ENCODE data around the gene ATF7.

ATF7 gene

DNA sequence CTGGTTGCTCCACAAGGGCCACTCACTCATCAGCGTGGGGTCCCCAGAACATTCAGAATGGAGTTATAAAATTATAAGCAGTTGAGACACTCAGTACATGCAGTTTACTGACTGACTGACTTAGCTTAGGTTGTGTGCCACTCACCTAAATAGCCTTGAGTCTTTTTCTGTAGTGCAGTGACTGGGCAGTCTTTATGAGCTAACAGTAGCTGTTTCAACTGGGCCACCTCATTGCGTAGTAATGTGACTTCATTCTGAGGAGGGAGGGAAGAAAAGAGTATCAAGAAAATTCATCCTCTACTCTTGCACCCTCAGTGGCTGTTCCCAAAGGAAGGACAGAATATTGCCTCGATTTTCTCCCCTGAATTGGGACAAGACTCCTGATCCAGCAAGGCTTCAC is 103.1 kb downstream of the ATF7 start:
- DNase-seq, result no peak

DNA sequence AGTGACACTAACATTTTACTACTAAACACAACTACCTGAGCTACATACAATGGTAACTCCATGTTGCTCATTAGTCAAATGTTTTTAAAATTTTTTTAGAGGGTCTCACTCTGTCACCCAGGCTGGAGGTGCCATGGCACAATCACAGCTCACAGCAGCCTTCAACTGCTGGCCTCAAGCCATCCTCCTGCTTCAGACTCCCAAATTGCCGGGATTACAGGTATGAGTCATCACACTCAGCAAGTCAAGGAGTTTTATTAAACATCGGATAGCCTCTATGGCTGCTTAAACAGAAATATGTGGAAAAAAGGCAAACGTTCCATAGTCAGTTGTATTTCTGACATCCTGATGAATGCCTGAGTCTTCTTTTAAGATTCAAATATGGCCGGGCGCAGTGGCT is 107.8 kb downstream of the ATF7 start:
- DNase-seq, result peak; percentile 9

DNA sequence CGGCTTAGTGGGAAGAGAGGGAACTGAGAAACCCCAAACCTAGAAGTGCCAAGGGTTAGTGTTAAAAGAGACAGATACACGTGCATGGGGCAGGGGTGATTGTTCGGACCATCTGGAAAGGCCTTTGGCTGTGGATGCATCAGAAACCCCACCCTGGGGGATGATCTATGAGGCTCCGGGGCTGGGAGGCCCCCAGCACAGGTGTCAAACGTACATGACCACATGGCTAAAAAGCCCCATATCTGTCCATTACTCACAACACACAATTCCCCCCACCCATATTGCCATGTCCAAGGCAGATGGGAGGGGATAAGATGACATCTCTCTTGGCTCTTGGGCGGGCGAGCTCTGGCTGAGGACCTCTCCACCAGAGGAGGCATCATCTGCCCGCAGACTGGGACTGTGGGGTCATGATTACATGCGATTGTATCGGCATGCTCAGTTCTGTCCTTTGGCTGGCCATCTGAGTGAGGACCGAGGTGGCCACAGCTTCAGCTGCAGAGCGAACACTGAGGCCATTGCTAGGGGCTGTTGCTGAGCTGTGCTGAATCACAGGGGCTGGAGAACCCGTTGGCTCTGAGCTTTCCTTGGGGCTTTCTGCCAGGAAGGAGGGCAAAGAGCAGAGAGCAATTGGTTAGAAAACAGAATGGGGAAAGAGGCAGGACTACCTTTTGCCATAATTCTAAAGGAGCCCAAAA is 109.3 kb downstream of the ATF7 start:
- no peak for DNase-seq

DNA sequence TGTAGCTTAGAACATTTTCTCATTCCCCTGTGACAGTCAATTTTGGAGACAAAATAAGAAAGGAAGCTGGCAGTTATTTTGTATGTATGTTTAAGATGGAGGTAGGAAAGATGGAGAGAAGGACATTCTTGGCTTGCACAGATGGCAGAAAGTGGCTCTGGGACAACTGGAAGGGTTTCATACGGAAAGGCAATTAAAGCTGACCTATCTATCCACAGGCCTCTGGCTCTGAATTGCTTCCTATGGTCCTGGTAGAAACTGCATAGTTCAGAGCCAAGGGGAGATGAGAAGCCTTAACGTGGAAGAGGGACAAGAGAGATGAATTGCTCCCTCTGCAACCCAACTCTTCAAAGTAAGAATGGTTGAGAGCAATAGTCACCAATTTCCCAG is 110.9 kb downstream of the ATF7 start:
- DNase-seq, result no peak

DNA sequence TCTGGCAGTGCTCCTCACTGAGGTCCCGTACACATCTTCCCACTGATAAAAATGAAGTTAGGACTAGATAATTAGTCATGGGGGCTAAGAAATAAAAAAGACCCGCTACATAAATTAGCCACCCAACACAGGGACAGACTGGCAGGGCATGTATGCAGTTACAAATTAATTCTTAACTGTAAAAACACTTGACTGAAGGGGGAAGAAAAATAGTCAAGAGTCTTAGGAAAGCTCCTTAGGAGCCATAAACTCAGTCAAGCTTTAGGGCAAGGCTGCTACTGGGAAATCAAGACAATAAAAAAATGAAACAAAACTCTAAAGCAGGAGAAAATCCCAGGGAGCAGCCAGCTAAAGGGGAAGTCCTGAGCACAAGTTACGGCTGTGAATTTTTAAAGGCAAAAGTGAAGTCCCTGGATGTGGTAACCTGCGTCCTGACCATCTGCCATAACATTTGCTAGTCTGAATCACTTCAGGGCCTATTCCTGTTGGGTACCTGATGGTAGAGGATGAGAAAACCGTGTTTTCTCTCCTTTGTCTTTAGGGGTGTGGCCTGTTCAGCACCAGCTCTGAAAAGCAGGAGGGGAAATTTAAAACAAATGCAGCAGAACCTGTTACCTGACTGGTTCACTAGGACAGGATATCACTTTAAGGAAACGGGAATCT is 111.4 kb downstream of the ATF7 start:
- no peak for DNase-seq

DNA sequence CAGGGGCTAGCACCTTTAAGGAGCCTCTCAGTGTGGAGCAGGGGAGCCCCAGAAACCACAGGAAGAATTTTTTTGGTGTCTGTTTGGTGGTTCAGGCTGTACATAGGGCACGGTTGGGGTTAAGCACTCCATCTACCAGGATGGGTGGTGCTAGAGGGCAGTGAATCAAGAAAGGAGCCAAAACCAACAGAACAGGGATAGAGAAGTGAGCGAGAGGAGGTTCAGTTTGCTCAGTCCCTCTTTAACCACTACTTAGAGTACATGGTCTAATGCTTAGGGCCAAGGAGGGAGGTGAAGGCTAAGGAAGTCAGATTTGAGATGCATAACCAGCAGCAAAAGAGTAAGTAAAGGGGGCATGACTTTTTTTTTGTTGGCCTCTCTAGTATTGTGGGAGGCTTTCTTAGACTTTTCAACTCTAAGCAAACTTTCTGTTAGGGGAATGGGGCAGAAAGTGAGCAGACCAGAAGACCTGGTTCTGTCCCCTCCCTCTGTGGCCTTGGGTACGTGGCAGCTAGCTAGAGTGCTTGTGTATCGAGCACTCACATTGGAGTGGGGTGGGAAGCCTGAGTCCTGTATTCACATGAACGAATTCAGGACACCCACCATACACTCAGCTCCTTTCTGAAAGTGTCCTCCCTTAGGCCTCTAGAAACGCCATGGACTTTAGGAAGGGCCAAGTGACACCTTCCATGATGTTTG is 112.3 kb downstream of the ATF7 start:
- no peak for DNase-seq

DNA sequence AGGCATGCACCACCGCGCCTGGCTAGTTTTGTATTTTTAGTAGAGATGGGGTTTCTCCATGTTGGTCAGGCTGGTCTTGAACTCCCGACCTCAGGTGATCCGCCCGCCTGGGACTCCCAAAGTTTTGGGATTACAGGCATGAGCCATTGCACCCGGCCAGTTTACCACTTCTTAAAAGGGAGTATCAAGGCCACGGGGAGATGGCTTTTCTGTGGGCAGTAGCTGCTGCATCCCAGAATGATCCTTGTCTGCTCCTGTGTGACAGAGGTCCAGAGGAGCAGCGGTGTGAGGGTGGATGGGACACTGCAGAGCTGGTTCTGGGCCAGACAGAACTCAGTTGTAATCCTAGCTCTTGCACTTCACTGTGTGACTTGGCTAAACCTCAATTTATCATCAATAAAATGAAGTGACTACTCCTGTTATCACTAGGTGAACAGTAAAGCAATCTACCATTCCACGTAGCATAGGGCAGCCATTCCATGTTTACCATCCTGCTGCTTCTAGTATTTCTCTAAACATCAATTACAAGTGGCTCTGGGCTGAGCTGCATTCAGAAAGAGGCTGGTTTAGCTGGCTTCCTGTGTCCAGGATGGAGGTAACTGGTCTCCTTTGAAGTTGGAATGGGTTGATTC is 115.9 kb downstream of the ATF7 start:
- DNase-seq, result no peak

DNA sequence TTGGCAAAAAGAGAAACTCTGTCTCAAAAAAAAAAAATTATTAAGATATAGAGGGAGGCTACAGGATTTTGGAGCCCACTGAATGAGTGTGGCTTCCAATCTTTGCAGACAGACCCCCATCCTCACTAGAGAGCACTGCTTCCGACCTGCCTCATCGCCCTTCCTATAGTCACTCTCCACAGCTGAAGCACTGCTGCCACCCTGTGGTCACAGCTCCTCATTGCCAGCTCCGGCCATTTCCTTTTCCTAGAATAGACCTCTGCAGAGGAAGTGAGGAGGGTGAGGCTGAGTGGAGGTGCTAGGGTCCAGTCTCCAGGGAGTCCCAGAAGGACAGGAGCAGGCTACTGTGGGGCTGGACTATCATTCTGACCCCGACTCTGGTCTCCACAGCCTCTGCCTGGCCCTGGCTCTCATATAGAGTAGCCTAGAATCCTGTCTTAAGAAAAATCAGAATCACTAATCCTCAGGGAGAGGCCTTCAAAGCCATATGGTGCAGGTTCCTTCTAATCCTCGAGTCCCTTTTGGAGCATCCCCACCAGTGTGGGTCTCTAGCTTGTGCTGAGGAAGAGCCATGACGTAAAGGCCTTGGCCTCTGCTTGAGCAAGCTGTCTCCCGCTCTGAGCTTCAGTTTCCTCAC is 117.5 kb downstream of the ATF7 start:
- DNase-seq, result peak; percentile 73

DNA sequence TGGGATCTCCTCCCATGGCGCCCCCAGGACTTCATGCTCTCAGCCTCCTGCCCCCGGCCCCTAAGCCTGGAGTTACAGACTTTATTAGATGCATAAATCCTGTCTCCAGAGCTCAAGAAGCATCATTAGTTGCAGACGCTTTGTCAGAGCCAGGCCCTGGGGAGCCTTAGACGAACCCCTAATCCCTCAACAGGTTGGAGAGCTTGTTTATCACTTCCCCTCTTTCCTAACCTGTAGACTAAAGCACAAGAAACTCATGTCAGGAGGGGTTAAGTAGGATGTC is 118.6 kb downstream of the ATF7 start:
- DNase-seq, result no peak

DNA sequence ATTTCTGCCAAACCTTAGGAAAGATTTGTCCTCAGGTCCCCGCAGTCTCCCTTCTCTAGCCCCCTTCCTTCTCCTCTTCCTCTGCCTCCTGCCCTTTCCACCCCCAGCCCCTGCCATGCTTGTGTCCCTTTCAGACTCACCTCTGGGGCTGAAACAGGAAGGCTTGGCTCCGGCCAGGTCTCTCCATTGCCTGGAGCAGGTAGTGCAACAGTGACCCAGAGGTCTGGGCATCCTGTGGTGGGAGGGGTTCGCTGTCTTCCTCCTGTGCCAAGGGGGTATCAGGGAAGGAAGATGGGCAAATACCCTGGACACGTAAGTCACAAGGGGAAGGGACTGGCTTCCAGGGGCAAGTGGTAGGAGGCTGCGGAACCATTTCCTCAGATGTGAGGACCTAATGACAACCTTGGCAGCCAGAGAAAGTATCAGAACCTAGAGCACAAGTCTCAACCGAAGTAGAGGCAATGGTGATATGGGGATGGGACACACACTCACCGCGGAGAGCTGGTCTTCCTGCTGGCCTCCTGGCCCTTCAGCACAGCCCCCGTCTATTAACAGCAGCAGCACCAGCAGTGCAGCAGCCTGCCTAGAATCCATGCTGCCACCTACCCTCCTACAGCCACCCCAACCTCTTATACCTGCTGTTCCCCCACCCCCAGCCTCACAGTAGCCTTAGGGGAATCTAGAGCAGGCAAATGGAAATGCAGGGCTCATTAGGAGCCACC is 119.1 kb downstream of the ATF7 start, which contains the start of gene NPFF:
Gene NPFF, minus strand, starts transcription at position 604 of the 722 bp plus-strand sequence. Its CDS starts 10 bp downstream, at position 594.
- DNase-seq, result no peak

DNA sequence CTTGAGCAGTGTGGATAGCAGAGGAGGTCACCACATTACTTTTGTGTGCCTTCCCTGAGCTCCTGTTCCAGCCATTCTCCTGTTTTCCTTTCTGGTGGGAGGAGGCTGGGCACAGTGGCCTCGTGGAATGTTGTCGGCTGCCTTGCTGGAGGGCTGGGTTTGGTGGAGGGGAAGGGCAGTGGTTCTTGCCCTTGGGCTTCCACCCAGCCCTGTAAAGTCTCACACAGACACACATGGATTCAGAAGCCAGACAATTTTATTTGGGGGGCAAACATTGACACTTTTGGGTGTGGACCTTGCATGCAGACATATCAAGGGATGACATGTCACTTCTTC is 119.8 kb downstream of the ATF7 start:
- DNase-seq, result no peak

DNA sequence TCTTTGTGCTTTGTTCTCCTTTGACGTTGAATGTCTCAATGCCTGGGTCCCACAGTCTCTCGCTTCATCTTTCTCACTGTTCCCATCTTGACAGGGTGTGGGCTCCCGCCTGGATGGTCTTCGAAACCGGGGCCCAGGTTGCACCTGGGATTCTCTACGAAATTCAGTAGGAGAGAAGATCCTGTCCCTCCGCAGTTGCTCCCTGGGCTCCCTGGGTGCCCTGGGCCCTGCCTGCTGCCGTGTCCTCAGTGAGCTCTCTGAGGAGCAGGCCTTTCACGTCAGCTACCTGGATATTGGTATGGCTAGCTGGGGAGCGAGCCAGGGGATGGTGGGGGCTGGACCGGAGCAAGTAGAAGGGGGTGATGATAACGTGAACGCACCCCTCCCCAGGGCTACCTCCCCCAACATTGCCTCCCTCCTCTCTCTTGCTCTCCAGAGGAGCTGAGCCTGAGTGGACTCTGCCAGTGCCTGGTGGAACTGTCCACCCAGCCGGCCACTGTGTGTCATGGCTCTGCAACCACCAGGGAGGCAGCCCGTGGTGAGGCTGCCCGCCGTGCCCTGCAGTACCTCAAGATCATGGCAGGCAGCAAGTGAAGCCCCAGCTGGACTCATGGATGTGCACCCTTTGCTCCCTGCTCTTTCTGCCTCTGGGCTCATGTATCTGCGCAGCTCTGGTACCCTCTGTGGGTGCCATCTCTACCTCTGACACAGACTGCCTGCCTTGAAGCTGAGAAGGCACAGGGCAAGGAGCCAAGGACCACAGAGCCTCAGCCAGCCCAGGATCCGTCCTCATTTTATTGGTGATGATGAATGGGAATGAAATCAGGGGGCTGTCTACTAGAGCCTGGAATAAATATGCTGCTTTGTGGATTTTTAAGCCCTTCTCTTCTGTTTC is 120.4 kb downstream of the ATF7 start:
- DNase-seq, result peak; percentile 45

DNA sequence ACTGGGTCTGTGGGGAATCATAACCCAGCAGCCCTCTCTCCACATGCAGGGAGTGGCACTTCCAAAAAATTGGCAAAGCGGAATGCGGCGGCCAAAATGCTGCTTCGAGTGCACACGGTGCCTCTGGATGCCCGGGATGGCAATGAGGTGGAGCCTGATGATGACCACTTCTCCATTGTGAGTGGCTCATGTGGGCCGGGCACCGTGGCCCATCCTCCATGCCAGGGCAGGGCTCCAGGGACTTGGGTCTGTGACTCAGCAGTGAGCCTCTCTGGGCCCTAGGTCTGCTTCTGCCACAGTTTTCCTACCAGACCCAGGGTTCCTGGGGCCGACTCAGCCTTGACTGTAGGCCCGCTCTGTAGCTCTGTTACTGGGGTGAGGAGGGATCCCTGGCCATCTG is 121.1 kb downstream of the ATF7 start:
- peak; percentile 40 for DNase-seq

DNA sequence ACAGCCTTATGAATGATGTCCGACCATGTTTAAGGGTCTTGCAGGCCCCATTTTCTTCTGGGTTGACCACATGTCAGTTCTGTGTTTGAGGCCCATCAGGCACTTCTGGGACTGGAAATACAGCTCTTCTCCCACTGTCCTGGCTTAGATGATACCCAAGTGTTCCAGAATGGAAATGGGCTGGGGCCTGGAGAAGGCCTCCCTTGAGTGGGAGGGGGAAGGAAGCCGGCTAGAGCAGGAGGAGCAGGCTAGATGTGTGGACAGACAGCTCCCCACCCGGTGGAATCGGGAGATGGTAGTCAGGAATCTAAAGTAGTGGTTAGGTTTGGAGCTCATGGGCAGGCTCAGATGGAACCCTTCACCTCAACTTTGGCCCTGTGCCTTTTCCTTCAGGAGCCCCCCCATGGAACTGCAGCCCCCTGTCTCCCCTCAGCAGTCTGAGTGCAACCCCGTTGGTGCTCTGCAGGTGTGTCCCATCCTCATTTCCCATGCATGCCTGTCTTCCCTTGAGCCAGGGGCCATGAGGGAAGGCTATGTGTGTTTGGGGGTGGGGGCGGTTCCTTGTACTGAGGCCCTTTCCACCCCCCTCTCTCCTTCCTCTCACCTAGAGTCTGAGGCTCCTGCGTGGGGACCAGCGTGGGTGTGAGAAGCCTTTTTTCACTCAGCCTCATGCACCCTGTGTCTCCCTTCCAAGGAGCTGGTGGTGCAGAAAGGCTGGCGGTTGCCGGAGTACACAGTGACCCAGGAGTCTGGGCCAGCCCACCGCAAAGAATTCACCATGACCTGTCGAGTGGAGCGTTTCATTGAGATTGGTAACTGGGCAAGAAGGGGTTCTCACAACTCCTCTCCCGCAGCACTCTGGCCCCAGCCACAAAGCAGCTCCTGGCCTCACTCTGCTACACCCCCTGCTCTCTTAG is 121.9 kb downstream of the ATF7 start:
- DNase-seq, result no peak

DNA sequence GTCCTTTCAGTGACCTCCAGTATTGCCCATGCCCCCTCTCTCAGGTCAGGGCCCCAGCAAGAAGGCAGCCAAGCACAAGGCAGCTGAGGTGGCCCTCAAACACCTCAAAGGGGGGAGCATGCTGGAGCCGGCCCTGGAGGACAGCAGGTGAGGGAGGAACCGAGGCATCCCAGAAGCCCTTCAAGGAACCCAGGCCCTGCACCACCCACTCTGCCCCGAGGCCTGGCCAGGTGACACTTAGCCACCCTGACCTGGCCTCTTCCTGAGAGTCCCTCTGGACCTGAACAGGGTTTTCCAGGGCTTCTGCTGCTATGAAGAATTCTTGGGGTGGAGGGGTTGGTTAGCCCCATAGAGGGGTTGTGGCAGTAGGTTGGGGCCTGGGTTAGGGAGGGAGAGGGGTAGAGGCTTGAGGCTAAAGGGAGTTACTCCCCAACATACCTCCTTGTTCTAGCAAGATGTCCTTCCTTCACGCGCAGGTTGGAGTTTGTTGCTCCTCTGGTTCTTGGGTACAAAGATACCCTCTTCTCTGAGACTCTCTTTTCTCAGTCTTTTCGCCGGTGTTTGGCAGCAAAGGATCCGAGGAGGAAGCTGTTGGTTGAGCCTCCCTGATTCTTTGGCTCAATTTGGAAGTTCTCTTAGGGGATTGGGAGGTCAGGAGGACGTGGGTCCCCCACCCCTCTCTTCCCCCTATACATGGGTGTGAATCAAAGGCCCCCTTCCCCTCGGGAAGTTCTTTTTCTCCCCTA is 123.0 kb downstream of the ATF7 start:
- DNase-seq, result no peak

DNA sequence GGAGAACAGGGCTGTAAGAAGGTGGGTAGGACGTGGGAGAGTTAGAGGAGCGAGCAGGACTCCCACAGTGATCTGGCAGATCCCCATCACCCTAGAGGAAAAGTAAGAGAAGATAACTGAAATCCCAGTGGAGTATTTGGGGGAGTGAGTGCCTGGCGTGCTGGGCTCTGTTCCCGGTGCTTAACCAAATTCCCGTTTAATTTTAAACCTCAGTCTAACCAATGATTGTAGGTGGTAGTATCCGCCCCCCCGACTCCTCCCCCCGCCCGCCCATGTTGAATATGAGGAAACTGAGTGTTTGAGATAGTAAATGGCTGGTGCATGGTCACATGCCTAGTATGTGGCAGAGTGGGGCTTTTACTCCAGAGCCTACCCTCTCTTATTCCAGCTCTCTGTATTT is 123.9 kb downstream of the ATF7 start:
- DNase-seq, result no peak

DNA sequence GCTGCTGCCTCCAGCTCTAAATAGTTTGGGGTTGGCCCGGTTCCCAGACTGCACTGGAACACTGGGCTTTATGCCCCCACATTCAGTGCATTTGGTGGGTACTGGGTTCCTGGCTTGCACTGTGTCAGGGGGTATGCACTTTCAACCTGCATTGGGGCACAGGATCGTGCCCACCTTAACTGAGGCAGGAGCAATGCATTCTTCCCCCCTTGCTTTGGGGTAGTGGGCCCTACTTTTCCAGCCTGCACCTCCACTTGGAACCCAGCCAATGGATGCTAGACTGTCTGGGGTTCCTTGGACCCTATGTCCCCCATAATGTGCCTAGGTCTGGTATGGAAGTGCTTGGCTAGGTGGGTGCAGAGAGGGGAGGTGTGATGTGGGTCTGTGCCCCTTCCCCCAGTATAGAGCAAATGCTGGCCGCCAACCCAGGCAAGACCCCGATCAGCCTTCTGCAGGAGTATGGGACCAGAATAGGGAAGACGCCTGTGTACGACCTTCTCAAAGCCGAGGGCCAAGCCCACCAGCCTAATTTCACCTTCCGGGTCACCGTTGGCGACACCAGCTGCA is 124.5 kb downstream of the ATF7 start:
- no peak for DNase-seq

DNA sequence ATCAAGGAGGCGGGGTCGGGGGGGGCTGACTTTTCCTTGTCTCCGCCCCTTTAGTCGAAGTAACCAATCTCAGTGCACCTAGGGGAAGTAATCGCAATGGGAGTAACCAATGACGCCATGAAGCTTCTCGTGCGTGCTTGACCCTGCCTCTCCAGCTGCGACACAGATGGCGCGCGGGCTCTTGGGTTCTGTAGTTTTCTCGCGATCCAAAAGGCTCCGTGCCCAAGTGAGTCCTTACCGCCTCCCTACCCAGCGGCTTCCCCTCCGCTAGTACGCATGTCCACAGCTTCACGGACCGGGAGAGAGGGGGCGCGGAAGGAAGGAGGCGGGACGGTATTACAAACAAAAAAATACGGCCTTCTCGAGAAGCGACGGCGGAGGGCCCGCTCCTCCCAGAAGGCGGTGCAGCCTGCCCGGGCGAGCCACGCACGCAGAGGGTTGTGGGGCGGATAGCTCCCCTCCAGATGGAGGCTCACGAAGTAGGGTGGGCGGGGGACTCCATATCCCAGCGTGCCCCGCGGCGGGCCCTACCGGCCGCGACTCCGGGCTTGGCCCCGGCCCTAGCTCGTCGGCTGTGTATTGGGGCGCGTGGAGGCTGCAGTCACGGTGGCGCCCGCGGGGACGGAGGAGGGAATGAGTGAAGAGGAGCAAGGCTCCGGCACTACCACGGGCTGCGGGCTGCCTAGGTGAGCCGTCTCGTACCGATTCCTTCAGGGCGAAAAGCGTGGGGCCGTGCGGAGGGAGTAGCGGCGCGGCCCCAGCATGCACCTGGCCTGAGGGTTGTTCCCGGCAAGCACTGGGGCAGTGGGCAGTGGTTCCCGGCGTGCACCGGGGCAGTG is 125.2 kb downstream of the ATF7 start, which contains the start of gene TARBP2:
Gene TARBP2, plus strand, starts transcription at position 508 of the 839 bp plus-strand sequence. Its CDS starts 126 bp downstream, at position 634.
- peak; percentile 100 for DNase-seq
